Measurements from ENCODE around the gene CGB2. TPM values are rescaled to one million over a fixed set of nuclear protein-coding genes. Genes with fewer than 3 reads are reported as not detected.
"Not testable (repeated sequence)": the region's sequence is repeated elsewhere in the genome, so short reads cannot be mapped to it uniquely, and the experiment has no call there.

CGB2 gene
- total RNA-seq, 6 donors from 2014 or later = not detected

GRCh38 chr19:49017666-49018351 lies 13.9 kb upstream of the CGB2 start:
- peak; percentile 28 to 92 for DNase-seq
- H3K27ac ChIP-seq = peak overlapping the region in 2 of 4 donors; percentile 11 to 37
- ATAC-seq (ENCODE audit: low FRiP score in 2 of 2) = peak; percentile 52 to 75

GRCh38 chr19:49018388-49019241 lies 13.1 kb upstream of the CGB2 start:
- WGBS, 2 donors = 4 to 6% methylated on average over 36 to 49 of the region's 50 CpGs
- DNase-seq (peak in 1 of 2 donors; percentile 88), ATAC-seq (ENCODE audit: low FRiP score in 2 of 2) (peak in 1 of 2 donors; percentile 57)
- Histone ChIP-seq H3K27ac (peak overlapping the region in 1 of 4 donors; percentile 37), H3K4me1 (peaks cover 15 to 27% (median 24%) of the 10 kb centered on the region in 4 donors), H3K36me3 (peaks cover 0 to 26% (median 10%) of the 10 kb centered on the region in 4 donors), H3K4me3 (peak overlapping the region; percentile 5 to 60 (median 48))
- H3K27me3 ChIP-seq, H3K9me3 ChIP-seq: not testable (repeated sequence)

More at GRCh38 chr19:49017666-49018351, 13.9 kb upstream of the CGB2 start:
- Histone ChIP-seq H3K9me3 (no peaks in the 10 kb centered on the region), H3K4me3 (peak overlapping the region in 3 of 4 donors; percentile 46 to 60 (median 51)), H3K27me3 (no peaks in the 10 kb centered on the region), H3K36me3 (peaks cover 0 to 32% (median 11%) of the 10 kb centered on the region in 4 donors), H3K4me1 (peaks cover 15 to 27% (median 24%) of the 10 kb centered on the region in 4 donors)
- TF ChIP-seq POLR2AphosphoS5 (IDR thresholded peaks at IDR 0.05) (no peak), POLR2A (IDR thresholded peaks at IDR 0.05) (peak in 1 of 4 donors; percentile 10)
- TF ChIP-seq, protein P1, sequence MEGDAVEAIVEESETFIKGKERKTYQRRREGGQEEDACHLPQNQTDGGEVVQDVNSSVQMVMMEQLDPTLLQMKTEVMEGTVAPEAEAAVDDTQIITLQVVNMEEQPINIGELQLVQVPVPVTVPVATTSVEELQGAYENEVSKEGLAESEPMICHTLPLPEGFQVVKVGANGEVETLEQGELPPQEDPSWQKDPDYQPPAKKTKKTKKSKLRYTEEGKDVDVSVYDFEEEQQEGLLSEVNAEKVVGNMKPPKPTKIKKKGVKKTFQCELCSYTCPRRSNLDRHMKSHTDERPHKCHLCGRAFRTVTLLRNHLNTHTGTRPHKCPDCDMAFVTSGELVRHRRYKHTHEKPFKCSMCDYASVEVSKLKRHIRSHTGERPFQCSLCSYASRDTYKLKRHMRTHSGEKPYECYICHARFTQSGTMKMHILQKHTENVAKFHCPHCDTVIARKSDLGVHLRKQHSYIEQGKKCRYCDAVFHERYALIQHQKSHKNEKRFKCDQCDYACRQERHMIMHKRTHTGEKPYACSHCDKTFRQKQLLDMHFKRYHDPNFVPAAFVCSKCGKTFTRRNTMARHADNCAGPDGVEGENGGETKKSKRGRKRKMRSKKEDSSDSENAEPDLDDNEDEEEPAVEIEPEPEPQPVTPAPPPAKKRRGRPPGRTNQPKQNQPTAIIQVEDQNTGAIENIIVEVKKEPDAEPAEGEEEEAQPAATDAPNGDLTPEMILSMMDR (IDR thresholded peaks at IDR 0.05) = peak; percentile 27 to 71 (median 54)
- WGBS, 2 donors = 0 to 4% methylated on average over 13 to 23 of the region's 62 CpGs

GRCh38 chr19:49019242-49019932 lies 12.3 kb upstream of the CGB2 start:
- peak overlapping the region in 3 of 4 donors; percentile 46 to 60 (median 51) for H3K4me3 ChIP-seq
- H3K36me3 ChIP-seq = peaks cover 0 to 20% (median 10%) of the 10 kb centered on the region in 4 donors
- peaks cover 15 to 27% (median 24%) of the 10 kb centered on the region in 4 donors for H3K4me1 ChIP-seq
- 7 to 19% methylated on average over 14 to 41 of the region's 41 CpGs for WGBS, 2 donors
- DNase-seq (peak; percentile 89 to 92), ATAC-seq (ENCODE audit: low FRiP score in 2 of 2) (peak; percentile 77 to 84)
- TF ChIP-seq POLR2A (IDR thresholded peaks at IDR 0.05) (no peak), EP300 (IDR thresholded peaks at IDR 0.05) (no peak), POLR2AphosphoS5 (IDR thresholded peaks at IDR 0.05) (no peak)
- TF ChIP-seq, protein P1 (IDR thresholded peaks at IDR 0.05) = peak in 1 of 6 experiments; percentile 37
- no peaks in the 10 kb centered on the region for H3K9me3 ChIP-seq
- H3K27ac ChIP-seq = peak overlapping the region in 1 of 4 donors; percentile 13
- no peaks in the 10 kb centered on the region for H3K27me3 ChIP-seq

DNA sequence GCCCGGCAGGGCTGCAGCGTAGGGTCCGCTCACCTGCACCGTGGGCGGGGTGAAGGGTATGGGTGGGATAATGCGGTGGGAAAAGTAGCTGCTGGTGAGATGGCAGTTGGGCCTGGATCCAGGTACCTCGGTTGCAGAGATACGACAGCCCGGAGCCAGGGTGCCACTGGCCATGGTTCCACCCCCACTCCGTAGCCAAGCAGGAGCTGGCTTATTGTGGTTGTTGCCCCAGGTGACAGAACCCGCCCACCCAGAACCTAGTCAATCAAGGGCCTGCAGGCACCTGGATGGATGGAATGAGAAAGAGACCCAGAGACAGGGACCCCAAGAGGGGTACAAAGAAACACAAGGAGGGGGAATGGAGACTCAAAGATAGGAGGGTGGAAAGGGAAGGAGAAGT lies 11.3 kb upstream of the CGB2 start:
- H3K9me3 ChIP-seq = no peaks in the 10 kb centered on the region
- ATAC-seq (ENCODE audit: low FRiP score in 2 of 2) (no peak), DNase-seq (peak in 1 of 2 donors; percentile 38)
- TF ChIP-seq, protein P1 (IDR thresholded peaks at IDR 0.05) = no peak
- no peak for TF ChIP-seq EP300 (IDR thresholded peaks at IDR 0.05)
- TF ChIP-seq POLR2AphosphoS5 (IDR thresholded peaks at IDR 0.05) = no peak
- no peak for TF ChIP-seq POLR2A (IDR thresholded peaks at IDR 0.05)
- no peak overlapping the region for H3K4me3 ChIP-seq
- peaks cover 0 to 10% (median 5%) of the 10 kb centered on the region in 4 donors for H3K36me3 ChIP-seq
- H3K27ac ChIP-seq = no peak overlapping the region
- H3K4me1 ChIP-seq = peaks cover 15 to 27% (median 24%) of the 10 kb centered on the region in 4 donors
- no peaks in the 10 kb centered on the region for H3K27me3 ChIP-seq
- WGBS, 2 donors = 81 to 91% methylated on average over 7 to 11 of the region's 11 CpGs

Data from upper lobe of left lung (tissue), 6 donors.